Stomach (tissue), 4 donors: ENCODE data around the gene PRKCB.

Experiments
- POLR2A ChIP-seq, 4 donors: fragments of 450-650 bp; IDR thresholded peaks; one replicate each; pipeline ENCODE4 v1.6.1; 2016; ENCODE audit warnings: antibody characterized with exemption in 4 of 4, control low read depth in 2 of 4, mild to moderate bottlenecking in 1 of 4, moderate library complexity in 1 of 4
- TF ChIP-seq, protein P1 (sequence below), 7 experiments: fragments of 450-650 bp in 4 of 7; fragments of 200-600 bp in 3 of 7; sonication (generic) in 3 of 7; IDR thresholded peaks; one replicate each; pipeline ENCODE4 v1.5.1; 2016 to 2019; ENCODE audit warnings: antibody characterized with exemption in 7 of 7, control low read depth in 2 of 7, mild to moderate bottlenecking in 1 of 7

DNA sequence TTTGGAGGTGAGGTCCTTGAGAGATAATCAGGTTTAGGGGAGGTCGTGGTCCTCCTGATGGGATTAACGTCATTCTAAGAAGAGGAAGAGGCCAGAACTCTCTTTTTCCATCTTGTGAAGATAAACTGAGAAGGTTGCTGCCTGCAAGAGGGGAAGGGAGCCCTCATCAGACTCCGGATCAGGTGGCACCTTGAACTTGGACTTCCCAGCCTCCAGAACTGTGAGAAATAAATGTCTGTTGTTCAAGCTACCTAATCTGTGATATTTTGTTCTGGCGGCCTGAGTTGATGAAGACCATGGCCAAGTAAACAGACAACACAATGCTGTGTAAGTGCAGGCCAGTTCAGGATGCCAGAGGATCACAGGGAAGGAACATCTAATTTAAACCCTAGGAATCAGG lies 10.9 kb upstream of the PRKCB start:
- TF ChIP-seq, protein P1, sequence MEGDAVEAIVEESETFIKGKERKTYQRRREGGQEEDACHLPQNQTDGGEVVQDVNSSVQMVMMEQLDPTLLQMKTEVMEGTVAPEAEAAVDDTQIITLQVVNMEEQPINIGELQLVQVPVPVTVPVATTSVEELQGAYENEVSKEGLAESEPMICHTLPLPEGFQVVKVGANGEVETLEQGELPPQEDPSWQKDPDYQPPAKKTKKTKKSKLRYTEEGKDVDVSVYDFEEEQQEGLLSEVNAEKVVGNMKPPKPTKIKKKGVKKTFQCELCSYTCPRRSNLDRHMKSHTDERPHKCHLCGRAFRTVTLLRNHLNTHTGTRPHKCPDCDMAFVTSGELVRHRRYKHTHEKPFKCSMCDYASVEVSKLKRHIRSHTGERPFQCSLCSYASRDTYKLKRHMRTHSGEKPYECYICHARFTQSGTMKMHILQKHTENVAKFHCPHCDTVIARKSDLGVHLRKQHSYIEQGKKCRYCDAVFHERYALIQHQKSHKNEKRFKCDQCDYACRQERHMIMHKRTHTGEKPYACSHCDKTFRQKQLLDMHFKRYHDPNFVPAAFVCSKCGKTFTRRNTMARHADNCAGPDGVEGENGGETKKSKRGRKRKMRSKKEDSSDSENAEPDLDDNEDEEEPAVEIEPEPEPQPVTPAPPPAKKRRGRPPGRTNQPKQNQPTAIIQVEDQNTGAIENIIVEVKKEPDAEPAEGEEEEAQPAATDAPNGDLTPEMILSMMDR (IDR thresholded peaks at IDR 0.05) = no peak
- TF ChIP-seq POLR2A (IDR thresholded peaks at IDR 0.05) = no peak
